HUDEP-2 (cell line): ENCODE results near the gene NDUFAF7.
A peak's percentile ranks its signal among the peaks of the same experiment; 100 is the strongest.
"Not testable (repeated sequence)": the region's sequence is repeated elsewhere in the genome, so short reads cannot be mapped to it uniquely, and the experiment has no call there.

Source experiments
- DNase-seq, 76 experiments: peaks; one replicate each; lab custom pipeline; 2025; ENCODE audit not compliant: unreplicated experiment in 76 of 76; lab: John Stamatoyannopoulos, UW

Gene NDUFAF7

DNA sequence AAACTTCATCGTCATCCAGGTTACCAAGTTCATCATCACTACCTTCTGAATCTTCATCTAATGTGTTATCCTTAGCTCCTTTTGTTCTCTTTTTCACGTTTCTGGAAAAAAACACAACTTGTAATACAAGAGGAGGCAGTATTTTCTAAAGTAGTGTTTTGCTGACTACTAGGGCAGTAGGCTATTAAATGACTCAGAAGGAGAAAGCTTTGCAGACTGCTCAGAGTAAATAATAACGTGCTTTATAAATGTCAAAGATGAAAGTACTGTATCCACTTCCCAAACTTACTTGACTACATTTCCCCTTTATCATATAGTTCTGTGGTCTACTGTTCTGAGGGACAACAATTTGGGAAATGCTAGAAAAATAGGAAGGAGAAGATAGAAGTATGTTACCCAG, 19.5 kb upstream of the NDUFAF7 start:
- DNase-seq = no peak

GRCh38 chr2:37215250-37215649, 16.2 kb upstream of the NDUFAF7 start:
- no peak for DNase-seq

GRCh38 chr2:37219046-37219445, 12.4 kb upstream of the NDUFAF7 start:
- DNase-seq = no peak

- no peak for DNase-seq
Observed at GRCh38 chr2:37223131-37223530, 8.3 kb upstream of the NDUFAF7 start.

GRCh38 chr2:37224063-37224462, 7.4 kb upstream of the NDUFAF7 start:
- DNase-seq = no peak

GRCh38 chr2:37225129-37225528, 6.3 kb upstream of the NDUFAF7 start:
- not testable (repeated sequence) for DNase-seq

DNA sequence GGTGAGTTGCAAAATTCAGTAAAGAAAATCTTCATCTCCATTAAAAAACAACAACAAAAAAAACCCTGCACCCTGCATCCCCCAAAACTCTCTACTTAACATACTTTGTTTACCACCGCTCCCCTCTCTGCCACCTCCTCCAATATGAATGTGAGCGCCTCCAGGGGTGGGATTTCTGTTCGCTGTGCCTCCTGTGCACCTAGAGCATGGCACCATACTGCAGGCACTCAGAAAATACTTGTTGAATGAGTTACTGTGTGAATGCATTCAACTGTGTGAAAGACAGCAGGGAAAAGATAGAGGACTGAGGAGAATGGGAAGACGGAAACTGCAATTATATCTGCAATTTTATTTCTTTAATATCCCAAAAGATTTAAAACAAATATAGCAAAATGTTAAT, 4.6 kb upstream of the NDUFAF7 start:
- DNase-seq = no peak

- no peak for DNase-seq
Observed at GRCh38 chr2:37228788-37229187, 2.7 kb upstream of the NDUFAF7 start.

DNA sequence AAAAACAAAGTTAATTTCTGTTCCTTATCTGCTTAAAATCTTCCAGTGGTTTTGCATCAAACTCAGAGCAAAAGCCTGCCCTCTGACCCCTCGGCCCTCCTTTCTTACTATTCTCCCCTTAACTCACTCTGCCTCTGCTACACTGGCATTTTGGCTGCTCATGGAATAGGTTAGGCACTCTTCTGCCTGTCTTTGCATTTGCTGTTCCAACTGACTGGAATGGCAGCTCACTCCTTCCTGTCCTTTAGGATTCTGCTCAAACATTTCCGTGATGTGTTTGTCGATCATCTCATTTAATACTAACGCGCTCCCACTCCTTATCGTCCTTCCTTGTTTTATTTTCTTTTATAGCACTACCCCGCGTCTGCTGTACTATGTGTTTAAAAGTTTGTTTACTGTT, 877 bp upstream of the NDUFAF7 start:
- peak in 2 of 76 experiments; percentile 1 to 13 for DNase-seq

GRCh38 chr2:37232131-37232933, 874 bp downstream of the NDUFAF7 start:
- DNase-seq = peak in 10 of 76 experiments; percentile 0 to 46 (median 12)

DNA sequence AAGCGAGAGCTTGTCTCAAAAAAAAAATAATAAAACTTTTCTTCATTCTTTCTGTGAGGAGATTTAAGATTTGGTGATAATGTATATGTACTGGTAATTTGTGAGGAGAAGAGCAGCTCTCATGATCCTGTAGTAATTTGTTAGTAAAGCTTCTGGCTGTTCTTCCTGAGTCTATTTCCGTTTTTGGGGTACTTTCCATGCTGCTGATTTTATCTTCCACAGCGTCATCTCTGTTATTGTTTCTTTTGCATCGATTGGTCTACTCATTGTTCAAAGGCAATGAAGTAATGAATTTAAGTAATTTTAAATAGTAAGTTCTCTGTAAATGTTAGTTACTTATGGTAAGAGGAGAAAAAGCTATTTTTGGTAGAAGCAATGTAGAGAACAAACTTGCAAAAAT, 12.0 kb downstream of the NDUFAF7 start:
- no peak for DNase-seq

DNA sequence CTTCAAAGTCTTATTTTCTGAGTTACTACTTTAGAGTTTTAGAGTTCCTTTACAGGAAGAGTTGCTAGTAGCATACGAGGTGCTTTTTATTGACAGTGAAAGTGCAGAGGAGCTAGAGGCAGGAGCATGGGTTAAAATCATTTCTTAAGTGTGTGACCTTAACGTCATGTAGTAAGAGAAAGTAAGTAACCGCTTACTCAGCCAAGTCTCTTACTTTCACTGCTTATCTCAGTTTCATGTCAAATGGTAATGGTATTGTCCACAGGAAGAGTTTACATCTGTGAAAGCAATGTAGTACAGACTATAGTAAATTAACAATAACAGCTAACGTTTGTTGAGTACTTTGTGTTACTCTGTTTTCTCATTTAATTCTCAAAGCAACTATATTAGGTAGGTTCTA, 12.6 kb downstream of the NDUFAF7 start:
- no peak for DNase-seq

- DNase-seq = no peak
Observed at GRCh38 chr2:37244755-37245154, 13.3 kb downstream of the NDUFAF7 start.

DNA sequence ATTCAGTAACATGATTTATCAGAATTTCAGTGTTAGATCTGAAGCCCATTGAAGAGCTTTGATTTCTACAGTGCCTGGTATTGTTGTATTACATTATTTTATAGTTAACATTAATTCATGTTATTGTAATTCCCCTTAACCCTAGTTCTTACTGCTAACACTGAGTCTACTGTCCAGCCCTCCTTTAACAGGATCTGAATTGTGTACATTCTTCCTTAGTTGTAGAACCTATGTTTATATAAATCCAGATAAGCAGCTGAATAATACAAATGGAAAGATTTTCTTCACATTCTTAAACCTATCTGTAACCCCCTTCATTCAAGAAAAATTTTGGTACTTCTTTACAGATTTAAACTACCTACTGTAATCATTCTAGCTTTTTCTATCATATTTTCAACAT, 14.7 kb downstream of the NDUFAF7 start:
- no peak for DNase-seq

- peak in 2 of 76 experiments; percentile 7 to 10 for DNase-seq
Observed at GRCh38 chr2:37250869-37251740, 19.6 kb downstream of the NDUFAF7 start.

DNA sequence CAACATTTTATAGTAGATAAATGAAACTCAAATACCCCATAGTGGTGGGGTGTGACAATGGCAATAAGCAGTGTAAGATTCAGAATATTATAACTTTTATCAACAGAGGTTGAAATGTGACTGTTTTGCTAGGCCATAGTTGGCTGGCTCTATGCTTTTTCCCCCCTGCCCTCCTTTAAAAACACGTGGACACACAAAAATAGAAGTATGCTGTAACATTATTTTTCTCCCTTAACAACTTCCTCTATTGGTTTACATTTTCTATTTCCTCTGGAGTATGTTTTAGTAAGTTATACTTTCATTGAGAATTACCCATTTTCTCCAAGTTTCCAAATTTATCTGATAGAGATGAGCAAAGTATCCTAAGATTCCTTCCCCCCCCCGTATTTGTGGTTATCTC, 31.1 kb downstream of the NDUFAF7 start:
- no peak for DNase-seq

DNA sequence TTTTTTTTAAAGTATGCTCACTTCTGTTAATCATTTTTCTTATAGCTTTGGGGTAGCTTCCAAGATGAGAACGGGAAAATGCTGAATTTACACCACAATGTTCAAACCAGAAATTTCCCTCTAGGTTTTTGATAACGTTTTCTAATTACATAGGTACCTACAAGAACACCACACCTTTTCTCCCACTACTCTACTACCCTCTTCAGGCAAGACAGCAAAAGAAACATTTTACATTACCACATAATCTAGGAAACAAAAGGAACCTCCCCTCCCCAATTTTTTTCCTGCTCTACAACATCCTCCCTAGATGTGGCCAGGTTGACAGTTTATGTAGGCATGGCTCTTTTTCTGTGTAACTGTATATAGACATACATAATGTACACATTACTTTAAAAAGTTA, 32.4 kb downstream of the NDUFAF7 start:
- no peak for DNase-seq

GRCh38 chr2:37267685-37268084, 36.2 kb downstream of the NDUFAF7 start:
- DNase-seq = no peak

DNA sequence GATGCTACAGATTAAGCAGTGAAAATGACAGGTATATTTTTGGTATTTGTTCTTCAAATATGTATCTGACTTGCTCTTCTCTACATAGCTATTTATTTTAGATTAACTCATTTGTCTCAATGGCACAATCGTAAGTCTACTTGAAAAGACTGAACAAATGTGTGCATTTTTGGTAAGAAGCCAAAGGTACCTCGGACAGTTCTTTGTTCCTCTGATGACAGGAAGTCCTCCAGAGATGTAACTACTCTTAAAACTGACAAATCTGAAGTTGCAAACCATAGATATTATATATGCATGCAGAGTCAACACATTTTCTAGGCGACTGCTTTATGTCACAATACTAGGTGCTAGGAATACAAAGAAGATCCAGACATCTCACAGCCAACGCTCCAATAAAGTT, 36.7 kb downstream of the NDUFAF7 start:
- DNase-seq = no peak

GRCh38 chr2:37271376-37272067, 40.1 kb downstream of the NDUFAF7 start:
- no peak for DNase-seq

DNA sequence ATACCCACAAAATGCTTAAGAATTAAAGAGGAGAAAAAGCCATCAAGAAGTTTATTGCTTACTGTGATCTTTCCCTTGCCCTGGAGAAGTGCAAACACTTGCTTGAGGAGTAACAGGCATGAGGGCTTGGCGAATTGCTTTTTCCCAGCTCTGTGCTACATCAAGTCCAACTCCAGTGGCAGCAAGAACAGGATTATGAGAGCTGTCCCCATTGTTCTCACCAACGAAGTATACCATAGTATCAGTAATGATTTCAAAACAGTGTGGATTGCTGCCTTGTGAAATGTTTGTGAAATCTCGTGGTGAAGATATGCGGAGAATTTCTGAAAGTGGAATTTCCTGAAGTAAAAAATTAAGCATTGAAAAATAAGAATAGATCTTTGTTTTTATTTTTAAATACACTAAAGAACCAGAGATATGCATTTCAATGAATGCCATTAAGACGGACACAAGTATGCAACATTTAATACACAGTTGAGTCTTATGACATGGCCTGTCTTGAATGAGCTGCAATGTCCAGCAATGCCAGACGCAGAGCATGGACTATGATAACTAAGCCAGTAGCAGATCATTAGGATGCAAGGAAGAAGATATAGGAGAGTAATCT, 43.0 kb downstream of the NDUFAF7 start:
- no peak for DNase-seq
